Right atrium auricular region (tissue), 2 donors: ENCODE measurements around the gene MIEN1. TPM values are rescaled to one million over a fixed set of nuclear protein-coding genes. Genes with fewer than 3 reads are reported as not detected.

Experiments
- DNase-seq: peaks from one replicate; pipeline ENCODE4 v3.0.0-alpha.2; 2019; ENCODE audit warnings: low spot score
- H3K27ac ChIP-seq, 2 donors: fragments of 200-600 bp; sonication (generic); 1 replicate in 1 of 2; 2 replicates in 1 of 2; pipeline ENCODE4 v1.5.1; 2016 to 2019
- H3K27me3 ChIP-seq, 2 donors: fragments of 200-600 bp; sonication (generic); one replicate each; pipeline versions ENCODE4 v1.5.1 to v1.6.0; 2017 to 2019
- H3K36me3 ChIP-seq: fragments of 200-600 bp; sonication (generic); one replicate; pipeline ENCODE4 v1.5.1; 2016
- H3K4me1 ChIP-seq, 2 donors: fragments of 200-600 bp; sonication (generic); one replicate each; pipeline versions ENCODE4 v1.5.1 to v1.6.0; 2017 to 2019
- H3K4me3 ChIP-seq, 2 donors: fragments of 200-600 bp; sonication (generic); 1 replicate in 1 of 2; 2 replicates in 1 of 2; pipeline ENCODE4 v1.5.1; 2017 to 2019; ENCODE audit warnings: mild to moderate bottlenecking in 1 of 2, moderate library complexity in 1 of 2
- H3K9me3 ChIP-seq, 2 donors: fragments of 200-600 bp; sonication (generic); one replicate each; pipeline ENCODE4 v1.5.1; 2019
- microRNA-seq, 2 donors: library from miRNA; unstranded; fragments of <30 nt; microRNA quantifications; one replicate each; pipeline ENCODE4, GENCODE V29; 2016 to 2017; ENCODE audit warnings: borderline number of aligned reads in 2 of 2, borderline replicate concordance in 1 of 2
- total RNA-seq, 2 donors: library from RNA; depleted of rRNA; stranded (reverse); fragments of >200 nt; gene quantifications; one replicate each; pipeline ENCODE4 v1.1.0, GENCODE V29; 2016
- TF ChIP-seq, protein P1 (sequence below), 2 donors: fragments of 200-600 bp; sonication (generic); IDR thresholded peaks; one replicate each; pipeline ENCODE4 v1.5.1; 2019; ENCODE audit warnings: antibody characterized with exemption in 2 of 2

The MIEN1 gene
- total RNA-seq, 2 donors from 2014 or later: 77.5 to 77.8 TPM

GRCh38 chr17:39684369-39685192 is 45.8 kb downstream of the MIEN1 start:
- Histone ChIP-seq H3K4me1 (peaks cover 0 to 31% of the 10 kb centered on the region in 2 donors), H3K27me3 (no peaks in the 10 kb centered on the region), H3K36me3 (peaks cover 9% of the 10 kb centered on the region), H3K27ac (no peak overlapping the region), H3K4me3 (no peak overlapping the region), H3K9me3 (no peaks in the 10 kb centered on the region)
- DNase-seq: no peak
- TF ChIP-seq, protein P1, sequence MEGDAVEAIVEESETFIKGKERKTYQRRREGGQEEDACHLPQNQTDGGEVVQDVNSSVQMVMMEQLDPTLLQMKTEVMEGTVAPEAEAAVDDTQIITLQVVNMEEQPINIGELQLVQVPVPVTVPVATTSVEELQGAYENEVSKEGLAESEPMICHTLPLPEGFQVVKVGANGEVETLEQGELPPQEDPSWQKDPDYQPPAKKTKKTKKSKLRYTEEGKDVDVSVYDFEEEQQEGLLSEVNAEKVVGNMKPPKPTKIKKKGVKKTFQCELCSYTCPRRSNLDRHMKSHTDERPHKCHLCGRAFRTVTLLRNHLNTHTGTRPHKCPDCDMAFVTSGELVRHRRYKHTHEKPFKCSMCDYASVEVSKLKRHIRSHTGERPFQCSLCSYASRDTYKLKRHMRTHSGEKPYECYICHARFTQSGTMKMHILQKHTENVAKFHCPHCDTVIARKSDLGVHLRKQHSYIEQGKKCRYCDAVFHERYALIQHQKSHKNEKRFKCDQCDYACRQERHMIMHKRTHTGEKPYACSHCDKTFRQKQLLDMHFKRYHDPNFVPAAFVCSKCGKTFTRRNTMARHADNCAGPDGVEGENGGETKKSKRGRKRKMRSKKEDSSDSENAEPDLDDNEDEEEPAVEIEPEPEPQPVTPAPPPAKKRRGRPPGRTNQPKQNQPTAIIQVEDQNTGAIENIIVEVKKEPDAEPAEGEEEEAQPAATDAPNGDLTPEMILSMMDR (IDR thresholded peaks at IDR 0.05): no peak

- peaks cover 0 to 37% of the 10 kb centered on the region in 2 donors for H3K4me1 ChIP-seq
- no peaks in the 10 kb centered on the region for H3K27me3 ChIP-seq
- no peak overlapping the region for H3K27ac ChIP-seq
- H3K4me3 ChIP-seq: no peak overlapping the region
- DNase-seq: no peak
- no peaks in the 10 kb centered on the region for H3K9me3 ChIP-seq
- TF ChIP-seq, protein P1 (IDR thresholded peaks at IDR 0.05): no peak
- peaks cover 9% of the 10 kb centered on the region for H3K36me3 ChIP-seq
Measured at GRCh38 chr17:39683295-39683939, 46.9 kb downstream of the MIEN1 start.

DNA sequence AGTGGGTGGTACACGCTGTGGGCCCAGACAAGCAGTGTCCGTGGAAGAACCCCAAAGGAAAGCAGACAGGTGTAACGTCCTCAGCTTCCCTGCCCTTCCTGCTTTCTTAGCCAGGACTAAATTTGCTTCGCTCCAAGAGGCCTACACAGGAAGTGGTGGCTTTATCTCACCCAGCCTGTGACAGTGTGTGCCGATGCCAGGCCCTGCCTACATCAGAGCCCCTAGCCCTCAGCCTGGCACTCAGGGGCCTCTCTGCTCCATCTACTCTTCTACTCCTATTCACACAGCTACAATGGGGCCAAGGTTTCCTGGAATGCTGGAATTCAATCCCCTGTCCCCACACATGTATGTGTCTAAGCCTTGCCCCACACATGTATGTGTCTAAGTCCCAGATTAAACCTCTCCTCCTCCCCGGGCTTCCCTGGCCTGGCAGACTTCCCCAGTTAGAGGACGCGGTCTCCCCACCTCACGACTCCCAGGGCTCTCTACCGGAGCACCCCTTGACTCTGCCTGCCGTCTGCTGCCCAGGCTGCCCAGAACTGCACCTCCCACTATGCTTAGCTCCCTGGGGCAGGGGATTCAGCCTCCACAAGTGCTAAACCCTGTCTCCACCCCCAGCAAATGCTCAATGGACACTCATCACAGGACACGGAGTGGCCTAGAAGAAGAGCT is 50.7 kb downstream of the MIEN1 start:
- Histone ChIP-seq H3K36me3 (peaks cover 5% of the 10 kb centered on the region), H3K4me1 (peaks cover 0 to 62% of the 10 kb centered on the region in 2 donors)
- TF ChIP-seq, protein P1 (IDR thresholded peaks at IDR 0.05): no peak

More for the DNA sequence above, 50.7 kb downstream of the MIEN1 start:
- no peak overlapping the region for H3K4me3 ChIP-seq
- no peaks in the 10 kb centered on the region for H3K27me3 ChIP-seq
- H3K9me3 ChIP-seq: no peaks in the 10 kb centered on the region
- peak overlapping the region; percentile 89 to 96 for H3K27ac ChIP-seq
- DNase-seq: no peak

Small RNAs within 50 kb of the gene (microRNA-seq; reads per million reads assigned to microRNA genes)
- gene MIR4728: 0.71 to 3.5 reads per million in 2 donors

Other genes starting within 250 kb of the MIEN1 start
- not detected for gene NEUROD2, start 122.6 kb downstream of the MIEN1 start, total RNA-seq
- 1 to 10 TPM in 1 of 2 donors, not detected in 1; 6.7 TPM for gene PPP1R1B, start 103.6 kb downstream of the MIEN1 start, total RNA-seq
- 10 to 100 TPM; 18.5 to 22.2 TPM for gene STARD3, start 93.4 kb downstream of the MIEN1 start, total RNA-seq
- gene TCAP, start 65.2 kb downstream of the MIEN1 start, total RNA-seq: 1,000 to 10,000 TPM; 3,380 to 5,284 TPM
- 10 to 100 TPM; 14.9 to 26.2 TPM for gene PNMT, start 62.1 kb downstream of the MIEN1 start, total RNA-seq
- 10 to 100 TPM; 14.0 to 21.6 TPM for gene PGAP3, start 42.5 kb downstream of the MIEN1 start, total RNA-seq
- 10 to 100 TPM; 73.5 to 85.5 TPM for gene ERBB2, start 30.5 kb downstream of the MIEN1 start, total RNA-seq
- gene GRB7, start 7.4 kb upstream of the MIEN1 start, total RNA-seq: 1 to 10 TPM; 3.4 to 5.8 TPM
- under 1 TPM; 0.37 to 0.51 TPM for gene IKZF3, start 133.8 kb upstream of the MIEN1 start, total RNA-seq
- not detected for gene ZPBP2, start 137.7 kb upstream of the MIEN1 start, total RNA-seq
- gene GSDMB, start 188.1 kb upstream of the MIEN1 start, total RNA-seq: 1 to 10 TPM in 1 of 2 donors, under 1 TPM in 1; 0.44 to 1.2 TPM
- gene ORMDL3, start 197.1 kb upstream of the MIEN1 start, total RNA-seq: 10 to 100 TPM; 31.5 to 41.5 TPM
- not detected for gene LRRC3C, start 197.2 kb upstream of the MIEN1 start, total RNA-seq
- gene GSDMA, start 232.5 kb upstream of the MIEN1 start, total RNA-seq: under 1 TPM in 1 of 2 donors, not detected in 1; 0.75 TPM